MM.1S (cell line): ENCODE measurements around the gene ZNF320.
"Not testable (repeated sequence)": the region's sequence is repeated elsewhere in the genome, so short reads cannot be mapped to it uniquely, and the experiment has no call there.

Experiments
- DNase-seq: peaks from one replicate; pipeline ENCODE4 v3.0.0-alpha.2; 2015
- H2AFZ ChIP-seq: fragments of 300-600 bp; sonication (generic); 2 replicates; pipeline ENCODE4 v1.6.0; 2016; ENCODE audit warnings: antibody characterized with exemption, low read length
- H3F3A ChIP-seq: fragments of 300-600 bp; sonication (generic); 2 replicates; pipeline ENCODE4 v1.6.1; 2016; ENCODE audit warnings: mild to moderate bottlenecking, antibody characterized with exemption, low read length, moderate library complexity, mixed read lengths; ENCODE audit not compliant: insufficient read depth
- H3K27ac ChIP-seq: fragments of 300-600 bp; sonication (generic); 2 replicates; pipeline ENCODE4 v1.5.1; 2016; ENCODE audit warnings: mild to moderate bottlenecking, low read length
- H3K27me3 ChIP-seq: fragments of 300-600 bp; sonication (generic); replicated peaks from 2 replicates; pipeline ENCODE4 v1.6.0; 2016; ENCODE audit warnings: low read length; ENCODE audit not compliant: insufficient read depth
- H3K36me3 ChIP-seq: fragments of 300-600 bp; sonication (generic); replicated peaks from 2 replicates; pipeline ENCODE4 v1.6.1; 2016; ENCODE audit warnings: mild to moderate bottlenecking, low read length, mixed read lengths; ENCODE audit not compliant: insufficient read depth
- H3K4me1 ChIP-seq: fragments of 300-600 bp; sonication (generic); 2 replicates; pipeline ENCODE4 v1.6.1; 2016; ENCODE audit warnings: low read length, mixed read lengths
- H3K4me2 ChIP-seq: fragments of 300-600 bp; sonication (generic); 2 replicates; pipeline ENCODE4 v1.6.0; 2016; ENCODE audit warnings: low read depth, low read length
- H3K4me3 ChIP-seq: fragments of 300-600 bp; sonication (generic); 2 replicates; pipeline ENCODE4 v1.5.1; 2016; ENCODE audit warnings: low read length, mixed read lengths
- H3K79me2 ChIP-seq: fragments of 300-600 bp; sonication (generic); 2 replicates; pipeline ENCODE4 v1.6.1; 2016; ENCODE audit warnings: mixed run types, low read length, mixed read lengths
- H3K9ac ChIP-seq: fragments of 300-600 bp; sonication (generic); 2 replicates; pipeline ENCODE4 v1.6.1; 2016; ENCODE audit warnings: low read length, mixed read lengths
- H3K9me2 ChIP-seq: fragments of 300-600 bp; sonication (generic); replicated peaks from 2 replicates; pipeline ENCODE4 v1.6.1; 2016; ENCODE audit warnings: mild to moderate bottlenecking, low read length, mixed read lengths; ENCODE audit not compliant: insufficient read depth
- H3K9me3 ChIP-seq: fragments of 300-600 bp; sonication (generic); replicated peaks from 2 replicates; pipeline ENCODE4 v1.6.1; 2016; ENCODE audit warnings: mild to moderate bottlenecking, low read length, mixed read lengths; ENCODE audit not compliant: insufficient read depth
- H4K20me1 ChIP-seq: fragments of 300-600 bp; sonication (generic); 2 replicates; pipeline ENCODE4 v1.6.1; 2016; ENCODE audit warnings: mild to moderate bottlenecking, low read length, moderate library complexity, mixed read lengths; ENCODE audit not compliant: insufficient read depth
- CTCF ChIP-seq: fragments of 300-600 bp; sonication (generic); IDR thresholded peaks from 2 replicates; pipeline ENCODE4 v1.5.1; 2016; ENCODE audit warnings: antibody characterized with exemption, low read length, mixed read lengths
- EZH2 ChIP-seq: fragments of 300-600 bp; sonication (generic); optimal IDR thresholded peaks from 2 replicates; pipeline ENCODE3; 2017; ENCODE audit warnings: low read depth, mild to moderate bottlenecking, antibody characterized with exemption, low read length, mixed read lengths
- EZH2phosphoT487 ChIP-seq: fragments of 300-600 bp; sonication (generic); IDR thresholded peaks from 2 replicates; pipeline ENCODE4 v1.6.1; 2018; ENCODE audit warnings: antibody characterized with exemption, low read length

ZNF320 gene

DNA sequence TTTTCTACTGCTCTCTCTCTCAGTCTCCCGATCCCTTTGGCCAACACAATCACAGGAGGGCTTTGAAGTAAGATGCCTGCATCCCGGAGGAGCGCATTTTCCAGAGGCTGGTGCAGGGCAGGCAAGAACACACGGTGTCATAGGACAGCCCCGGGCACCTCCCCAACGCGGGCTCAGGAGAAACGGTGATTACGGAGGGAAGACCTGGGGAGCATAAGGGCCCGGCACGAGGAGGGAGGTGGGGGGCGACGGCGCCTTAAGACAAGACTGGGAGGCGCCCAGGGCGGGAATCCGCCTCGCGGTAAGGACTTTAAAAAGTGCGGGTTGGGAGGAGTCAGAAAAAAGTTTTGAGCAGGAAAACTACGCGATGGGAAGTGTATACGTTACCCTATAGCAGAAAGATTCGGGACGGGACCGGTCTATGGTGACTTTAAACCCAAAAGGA lies 44.5 kb upstream of the ZNF320 start:
- H3K36me3 ChIP-seq = no peaks in the 10 kb centered on the region
- peak overlapping the region; percentile 67; the same call in 1 of the 2 replicates for H3K4me2 ChIP-seq

GRCh38 chr19:52941523-52941922 lies 44.1 kb upstream of the ZNF320 start:
- H3K9ac ChIP-seq, H3K79me2 ChIP-seq, H3K27me3 ChIP-seq, H3K4me1 ChIP-seq, H3F3A ChIP-seq, H3K27ac ChIP-seq, DNase-seq, H3K36me3 ChIP-seq, H4K20me1 ChIP-seq, H3K9me2 ChIP-seq, H3K9me3 ChIP-seq: not testable (repeated sequence)
- Histone ChIP-seq H3K4me3 (peak overlapping the region; percentile 69), H2AFZ (peak overlapping the region; percentile 86; the same call in 1 of the 2 replicates), H3K4me2 (peak overlapping the region; percentile 67; the same call in 1 of the 2 replicates)

More for the DNA sequence above, 44.5 kb upstream of the ZNF320 start:
- no peaks in the 10 kb centered on the region for H3K9me3 ChIP-seq
- peak overlapping the region; percentile 86 for H2AFZ ChIP-seq
- H3K4me1 ChIP-seq = no peaks in the 10 kb centered on the region
- peak overlapping the region; percentile 69 for H3K4me3 ChIP-seq
- peak overlapping the region; percentile 64 for H3K9ac ChIP-seq
- no peaks in the 10 kb centered on the region for H3K27me3 ChIP-seq
- no peak for TF ChIP-seq EZH2phosphoT487
- no peak for TF ChIP-seq CTCF
- no peak for TF ChIP-seq EZH2
- no peaks in the 10 kb centered on the region for H3F3A ChIP-seq
- no peaks in the 10 kb centered on the region for H3K9me2 ChIP-seq
- DNase-seq = peak; percentile 8
- H3K79me2 ChIP-seq = no peaks in the 10 kb centered on the region
- no peaks in the 10 kb centered on the region for H4K20me1 ChIP-seq
- H3K27ac ChIP-seq = no peak overlapping the region

DNA sequence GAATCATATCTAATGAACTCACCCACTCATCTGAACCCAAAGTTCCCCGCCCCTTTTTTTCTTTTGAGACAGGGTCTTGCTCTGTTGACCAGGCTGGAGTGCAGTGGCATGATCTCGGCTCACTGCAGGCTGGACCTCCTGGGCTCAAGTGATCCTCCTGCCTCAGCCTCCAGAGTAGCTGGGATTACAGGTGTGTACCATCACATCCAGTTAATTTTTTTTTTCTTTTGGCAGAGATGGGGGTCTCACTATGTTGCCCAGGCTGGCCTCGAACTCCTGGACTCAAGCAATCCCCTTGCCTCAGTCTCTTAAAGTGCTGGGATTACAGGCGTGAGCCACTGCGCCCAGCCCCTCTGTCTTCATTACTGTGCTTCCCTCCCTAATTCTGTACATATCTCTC lies 43.5 kb upstream of the ZNF320 start:
- not testable (repeated sequence) for H3K27ac ChIP-seq, DNase-seq, H3K27me3 ChIP-seq, H3K9me2 ChIP-seq, H4K20me1 ChIP-seq, H3F3A ChIP-seq, H3K4me2 ChIP-seq, H3K79me2 ChIP-seq, H3K4me3 ChIP-seq, H2AFZ ChIP-seq, H3K36me3 ChIP-seq, H3K4me1 ChIP-seq, H3K9me3 ChIP-seq, H3K9ac ChIP-seq

DNA sequence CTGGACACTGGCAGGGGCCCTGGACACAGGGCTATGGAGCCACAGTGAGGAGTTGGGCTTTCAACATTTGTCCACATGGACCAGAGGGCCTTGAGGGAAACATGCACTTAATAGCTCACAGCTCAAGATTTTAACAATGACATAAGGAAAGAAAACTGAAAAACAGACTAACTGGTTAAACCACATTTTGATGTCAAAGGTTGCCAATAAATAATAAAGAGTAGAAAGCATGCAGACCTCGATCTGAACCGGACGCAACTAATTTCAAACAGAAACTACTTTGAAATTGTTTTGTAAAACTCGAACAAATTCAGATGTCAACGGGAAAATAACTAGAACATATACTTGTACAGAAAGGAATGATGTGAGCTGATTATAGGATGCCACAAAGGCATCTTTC lies 41.3 kb upstream of the ZNF320 start:
- no peaks in the 10 kb centered on the region for H3K9me3 ChIP-seq

More for the DNA sequence above, 41.3 kb upstream of the ZNF320 start:
- no peak for DNase-seq
- no peaks in the 10 kb centered on the region for H3K9me2 ChIP-seq
- H3K4me3 ChIP-seq = no peak overlapping the region
- H3K27ac ChIP-seq = no peak overlapping the region
- no peaks in the 10 kb centered on the region for H4K20me1 ChIP-seq
- H3K9ac ChIP-seq = no peak overlapping the region
- H3K4me1 ChIP-seq = no peaks in the 10 kb centered on the region
- H3K36me3 ChIP-seq = no peaks in the 10 kb centered on the region
- TF ChIP-seq CTCF (no peak), EZH2 (no peak), EZH2phosphoT487 (no peak)
- H3K27me3 ChIP-seq = no peaks in the 10 kb centered on the region
- no peaks in the 10 kb centered on the region for H3K79me2 ChIP-seq
- no peaks in the 10 kb centered on the region for H3F3A ChIP-seq
- no peak overlapping the region for H3K4me2 ChIP-seq
- H2AFZ ChIP-seq = no peak overlapping the region
